WTC11 (cell line): Measurements from ENCODE around the gene PODN. TPM values are rescaled to one million over a fixed set of nuclear protein-coding genes. Genes with fewer than 3 reads are reported as not detected.

ENCODE experiments used
- ATAC-seq: fragments of 200-7000 bp; cut with Tn5 transposase; 2 replicates; pipeline ENCODE4 v1.10.0; 2021; ENCODE audit warnings: mild to moderate bottlenecking, moderate library complexity
- CTCF ChIA-PET: fragments of 300-600 bp; sonication (Branson Sonifier 250); formaldehyde crosslinking; loops from one replicate; lab custom pipeline; 2021; ENCODE audit warnings: antibody characterized with exemption; lab: Charles Lee
- POLR2A ChIA-PET: fragments of 350-600 bp; sonication (Branson Sonifier 250); formaldehyde crosslinking; loops from one replicate; lab custom pipeline; 2021; ENCODE audit warnings: antibody characterized with exemption; lab: Charles Lee
- DNase-seq: peaks from one replicate; pipeline ENCODE4 v3.0.0; 2021; ENCODE audit warnings: low spot score
- H3K27ac Mint-ChIP-seq: 2 replicates; pipeline ENCODE4 v1.8.0; 2021; ENCODE audit warnings: mixed read lengths
- H3K27me3 Mint-ChIP-seq: 2 replicates; pipeline ENCODE4 v1.8.0; 2021; ENCODE audit warnings: low read depth, mild to moderate bottlenecking, moderate library complexity, mixed read lengths
- H3K36me3 Mint-ChIP-seq: 2 replicates; pipeline ENCODE4 v1.8.0; 2021; ENCODE audit warnings: mixed read lengths
- H3K4me1 Mint-ChIP-seq: 2 replicates; pipeline ENCODE4 v1.8.0; 2022; ENCODE audit warnings: mixed read lengths
- H3K4me3 Mint-ChIP-seq: 2 replicates; pipeline ENCODE4 v1.8.0; 2021; ENCODE audit warnings: mild to moderate bottlenecking, moderate library complexity, mixed read lengths
- H3K9me3 Mint-ChIP-seq: 2 replicates; pipeline ENCODE4 v1.8.0; 2021; ENCODE audit warnings: mixed read lengths
- ELF4 ChIP-seq: sonication (generic); formaldehyde crosslinking; IDR thresholded peaks from 2 replicates; pipeline ENCODE4 v1.8.1; 2022; ENCODE audit warnings: low read depth, mild to moderate bottlenecking, moderate library complexity, missing genetic modification reagents
- ESRRA ChIP-seq: sonication (generic); formaldehyde crosslinking; IDR thresholded peaks from 2 replicates; pipeline ENCODE4 v1.8.1; 2022; ENCODE audit warnings: mild to moderate bottlenecking, missing genetic modification reagents, borderline replicate concordance
- FOXJ3 ChIP-seq: sonication (generic); formaldehyde crosslinking; IDR thresholded peaks from 2 replicates; pipeline ENCODE4 v1.9.0; 2021; ENCODE audit warnings: missing genetic modification reagents, mild to moderate bottlenecking, borderline replicate concordance
- FOXK1 ChIP-seq: sonication (generic); formaldehyde crosslinking; IDR thresholded peaks from 2 replicates; pipeline ENCODE4 v1.8.0; 2022; ENCODE audit warnings: mild to moderate bottlenecking, moderate library complexity, missing genetic modification reagents
- JUN ChIP-seq: sonication (generic); formaldehyde crosslinking; IDR thresholded peaks from 2 replicates; pipeline ENCODE4 v1.8.0; 2023; ENCODE audit warnings: mild to moderate bottlenecking, missing genetic modification reagents
- KAT7 ChIP-seq: sonication (generic); formaldehyde crosslinking; IDR thresholded peaks from 2 replicates; pipeline ENCODE4 v1.8.1; 2023; ENCODE audit warnings: missing genetic modification reagents, mild to moderate bottlenecking, borderline replicate concordance
- MYBL2 ChIP-seq: sonication (generic); formaldehyde crosslinking; IDR thresholded peaks from 2 replicates; pipeline ENCODE4 v1.8.1; 2023; ENCODE audit warnings: mild to moderate bottlenecking, moderate library complexity, missing genetic modification reagents
- NR2C2 ChIP-seq: sonication (generic); formaldehyde crosslinking; IDR thresholded peaks from 2 replicates; pipeline ENCODE4 v1.8.0; 2022; ENCODE audit warnings: mild to moderate bottlenecking, missing genetic modification reagents
- OVOL2 ChIP-seq: fragments of 250-450 bp; sonication (Bioruptor Pico); IDR thresholded peaks from 2 replicates; pipeline ENCODE4 v1.9.0; 2021; ENCODE audit warnings: mild to moderate bottlenecking, borderline replicate concordance
- PRRX2 ChIP-seq: fragments of 250-450 bp; sonication (Bioruptor Pico); IDR thresholded peaks from 2 replicates; pipeline ENCODE4 v1.8.0; 2021; ENCODE audit warnings: mild to moderate bottlenecking
- ZNF317 ChIP-seq: sonication (generic); formaldehyde crosslinking; IDR thresholded peaks from 2 replicates; pipeline ENCODE4 v1.8.1; 2023; ENCODE audit warnings: low read depth, mild to moderate bottlenecking, moderate library complexity, missing genetic modification reagents, borderline replicate concordance
- ZNF423 ChIP-seq: fragments of 250-450 bp; sonication (Bioruptor Pico); IDR thresholded peaks from 2 replicates; pipeline ENCODE4 v2.1.2; 2022; ENCODE audit warnings: mild to moderate bottlenecking, moderate library complexity
- total RNA-seq: library from RNA; stranded (reverse); gene quantifications from 3 replicates; pipeline ENCODE4 v1.2.3, GENCODE V29; 2021
- TF ChIP-seq, protein P1 (sequence below): fragments of 200-600 bp; IDR thresholded peaks from 2 replicates; pipeline ENCODE4 v1.8.0; 2022; ENCODE audit warnings: antibody characterized with exemption
- TF ChIP-seq, protein P2 (sequence below): fragments of 250-450 bp; sonication (Bioruptor Pico); IDR thresholded peaks from 2 replicates; pipeline ENCODE4 v1.9.0; 2021; ENCODE audit warnings: mild to moderate bottlenecking
- TF ChIP-seq, protein P3 (sequence below): sonication (generic); formaldehyde crosslinking; IDR thresholded peaks from 2 replicates; pipeline ENCODE4 v1.8.1; 2023; ENCODE audit warnings: mild to moderate bottlenecking, missing genetic modification reagents
- TF ChIP-seq, protein P4 (sequence below): fragments of 250-450 bp; sonication (Bioruptor Pico); conservative IDR thresholded peaks from 2 replicates; pipeline ENCODE4 v1.9.0; 2021; ENCODE audit warnings: mild to moderate bottlenecking
- TF ChIP-seq, protein P5 (sequence below): sonication (generic); formaldehyde crosslinking; IDR thresholded peaks from 2 replicates; pipeline ENCODE4 v1.8.1; 2023; ENCODE audit warnings: mild to moderate bottlenecking, moderate library complexity, missing genetic modification reagents
- TF ChIP-seq, protein P6 (sequence below): sonication (generic); formaldehyde crosslinking; IDR thresholded peaks from 2 replicates; pipeline ENCODE4 v1.8.1; 2023; ENCODE audit warnings: mild to moderate bottlenecking, missing genetic modification reagents
- TF ChIP-seq, protein P7 (sequence below): fragments of 250-450 bp; sonication (Bioruptor Pico); IDR thresholded peaks from 2 replicates; pipeline ENCODE4 v1.9.0; 2021; ENCODE audit warnings: mild to moderate bottlenecking, borderline replicate concordance

PODN gene
- total RNA-seq, 1 experiment from 2014 or later, result 0.48 TPM

DNA sequence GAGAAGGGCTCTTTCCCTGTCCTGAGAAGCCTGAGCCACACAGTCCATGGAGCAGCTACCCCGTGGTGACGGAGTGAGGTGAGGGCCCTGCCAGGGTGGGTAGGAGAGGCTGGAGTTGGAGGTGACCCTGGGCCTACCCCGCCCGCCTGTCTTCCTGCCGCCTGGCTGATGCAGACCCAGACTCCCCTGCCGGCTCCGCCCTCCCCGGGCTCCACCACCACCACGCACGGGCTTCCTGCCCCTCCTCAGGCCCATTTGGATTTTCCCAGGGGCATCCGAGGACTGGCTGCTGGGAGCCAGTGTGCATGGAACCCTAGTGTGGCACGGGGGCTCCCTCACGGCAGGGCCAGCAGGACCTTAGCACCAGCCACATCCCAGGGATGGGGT, 32.5 kb downstream of the PODN start (continued):
- TF ChIP-seq, protein P1, sequence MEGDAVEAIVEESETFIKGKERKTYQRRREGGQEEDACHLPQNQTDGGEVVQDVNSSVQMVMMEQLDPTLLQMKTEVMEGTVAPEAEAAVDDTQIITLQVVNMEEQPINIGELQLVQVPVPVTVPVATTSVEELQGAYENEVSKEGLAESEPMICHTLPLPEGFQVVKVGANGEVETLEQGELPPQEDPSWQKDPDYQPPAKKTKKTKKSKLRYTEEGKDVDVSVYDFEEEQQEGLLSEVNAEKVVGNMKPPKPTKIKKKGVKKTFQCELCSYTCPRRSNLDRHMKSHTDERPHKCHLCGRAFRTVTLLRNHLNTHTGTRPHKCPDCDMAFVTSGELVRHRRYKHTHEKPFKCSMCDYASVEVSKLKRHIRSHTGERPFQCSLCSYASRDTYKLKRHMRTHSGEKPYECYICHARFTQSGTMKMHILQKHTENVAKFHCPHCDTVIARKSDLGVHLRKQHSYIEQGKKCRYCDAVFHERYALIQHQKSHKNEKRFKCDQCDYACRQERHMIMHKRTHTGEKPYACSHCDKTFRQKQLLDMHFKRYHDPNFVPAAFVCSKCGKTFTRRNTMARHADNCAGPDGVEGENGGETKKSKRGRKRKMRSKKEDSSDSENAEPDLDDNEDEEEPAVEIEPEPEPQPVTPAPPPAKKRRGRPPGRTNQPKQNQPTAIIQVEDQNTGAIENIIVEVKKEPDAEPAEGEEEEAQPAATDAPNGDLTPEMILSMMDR, result no peak
- TF ChIP-seq JUN (no peak), FOXJ3 (CRISPR knock-in tag) (no peak)

DNA sequence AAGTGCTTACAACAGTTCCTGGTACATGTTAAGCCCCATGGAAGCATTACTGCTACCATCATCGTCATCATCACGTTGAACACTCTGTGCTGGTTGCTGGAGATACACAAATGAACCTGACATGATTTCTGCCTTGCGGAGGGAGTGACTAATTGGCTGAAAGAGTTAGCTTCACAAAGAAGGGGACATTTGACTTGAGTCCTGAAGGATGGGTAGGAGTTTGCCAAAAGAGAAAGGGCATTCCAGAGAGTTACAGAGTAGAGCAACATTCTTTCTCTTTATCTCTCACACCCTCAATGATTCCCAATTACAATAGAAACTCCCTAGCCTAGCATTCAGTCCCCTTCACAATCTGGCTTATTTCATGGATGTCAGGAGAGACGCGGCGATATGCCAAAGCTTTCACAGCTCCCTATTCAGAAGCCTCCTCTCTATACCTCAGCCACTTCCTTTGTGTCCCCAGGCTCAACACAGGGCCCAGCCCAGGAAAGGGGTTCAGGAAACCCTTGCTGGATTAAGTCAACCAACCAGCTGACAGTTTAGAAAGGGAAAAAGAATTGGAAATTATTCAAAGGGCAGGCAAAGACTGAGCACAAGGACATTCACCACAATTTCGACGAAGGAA, 42.4 kb downstream of the PODN start:
- no peak for DNase-seq
- Mint-ChIP-seq H3K9me3 (no peaks in the 10 kb centered on the region), H3K4me1 (peaks cover 18% of the 10 kb centered on the region), H3K27me3 (no peaks in the 10 kb centered on the region; the same call in 1 of the 2 replicates), H3K4me3 (no peak overlapping the region), H3K27ac (no peak overlapping the region), H3K36me3 (no peaks in the 10 kb centered on the region)
- ChIA-PET CTCF (interaction anchor here (1.9 kb wide), 1 partner anchor 16 kb away, joined by 4 read pairs; no protein-coding TSS in a partner anchor), POLR2A (interaction anchor here (0.6 kb wide), 1 partner anchor 104 kb away, joined by 3 read pairs; no protein-coding TSS in a partner anchor)
- TF ChIP-seq ZNF423 (CRISPR knock-in tag), result no peak
- TF ChIP-seq ZNF317 (CRISPR knock-in tag), result no peak
- TF ChIP-seq, protein P2, sequence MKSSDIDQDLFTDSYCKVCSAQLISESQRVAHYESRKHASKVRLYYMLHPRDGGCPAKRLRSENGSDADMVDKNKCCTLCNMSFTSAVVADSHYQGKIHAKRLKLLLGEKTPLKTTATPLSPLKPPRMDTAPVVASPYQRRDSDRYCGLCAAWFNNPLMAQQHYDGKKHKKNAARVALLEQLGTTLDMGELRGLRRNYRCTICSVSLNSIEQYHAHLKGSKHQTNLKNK (CRISPR knock-in tag), result no peak
- TF ChIP-seq, protein P3, sequence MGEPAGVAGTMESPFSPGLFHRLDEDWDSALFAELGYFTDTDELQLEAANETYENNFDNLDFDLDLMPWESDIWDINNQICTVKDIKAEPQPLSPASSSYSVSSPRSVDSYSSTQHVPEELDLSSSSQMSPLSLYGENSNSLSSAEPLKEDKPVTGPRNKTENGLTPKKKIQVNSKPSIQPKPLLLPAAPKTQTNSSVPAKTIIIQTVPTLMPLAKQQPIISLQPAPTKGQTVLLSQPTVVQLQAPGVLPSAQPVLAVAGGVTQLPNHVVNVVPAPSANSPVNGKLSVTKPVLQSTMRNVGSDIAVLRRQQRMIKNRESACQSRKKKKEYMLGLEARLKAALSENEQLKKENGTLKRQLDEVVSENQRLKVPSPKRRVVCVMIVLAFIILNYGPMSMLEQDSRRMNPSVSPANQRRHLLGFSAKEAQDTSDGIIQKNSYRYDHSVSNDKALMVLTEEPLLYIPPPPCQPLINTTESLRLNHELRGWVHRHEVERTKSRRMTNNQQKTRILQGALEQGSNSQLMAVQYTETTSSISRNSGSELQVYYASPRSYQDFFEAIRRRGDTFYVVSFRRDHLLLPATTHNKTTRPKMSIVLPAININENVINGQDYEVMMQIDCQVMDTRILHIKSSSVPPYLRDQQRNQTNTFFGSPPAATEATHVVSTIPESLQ (CRISPR knock-in tag), result no peak
- TF ChIP-seq PRRX2 (CRISPR knock-in tag), result no peak
- no peak for TF ChIP-seq KAT7 (CRISPR knock-in tag)
- TF ChIP-seq MYBL2 (CRISPR knock-in tag), result no peak
- ATAC-seq, result no peak

DNA sequence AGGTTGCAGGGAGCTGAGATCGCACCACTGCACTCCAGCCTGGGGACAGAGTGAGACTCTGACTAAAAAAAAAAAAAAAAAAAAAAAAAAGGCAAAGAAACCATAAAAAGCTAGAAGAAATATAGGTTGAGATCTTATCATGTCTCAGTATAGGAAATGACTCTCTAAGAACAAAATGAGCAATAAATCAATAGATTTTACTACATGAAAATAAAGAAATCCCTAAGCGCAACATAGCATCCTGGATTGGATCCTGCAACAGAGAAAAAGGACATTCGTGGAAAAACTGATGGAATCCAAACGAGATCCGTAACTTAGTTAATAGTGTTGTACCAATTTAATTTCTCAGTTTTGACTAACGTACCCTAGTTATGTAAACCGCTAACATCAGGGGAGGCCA, 45.1 kb downstream of the PODN start:
- peaks cover 28% of the 10 kb centered on the region for H3K4me1 Mint-ChIP-seq
- CTCF ChIA-PET, result interaction anchor here (0.6 to 0.7 kb wide), 3 partner anchors 11 to 474 kb away, joined by 3 to 4 read pairs (median 3); partner anchors contain the start of gene SHISAL2A
- no peaks in the 10 kb centered on the region for H3K36me3 Mint-ChIP-seq
- H3K27ac Mint-ChIP-seq, result no peak overlapping the region
- ATAC-seq (no peak), DNase-seq (no peak)
- no peaks in the 10 kb centered on the region; the same call in 1 of the 2 replicates for H3K27me3 Mint-ChIP-seq
- peaks cover 3% of the 10 kb centered on the region for H3K9me3 Mint-ChIP-seq
- H3K4me3 Mint-ChIP-seq, result no peak overlapping the region
- POLR2A ChIA-PET, result no interaction called here
- TF ChIP-seq FOXK1 (no peak), PRRX2 (CRISPR knock-in tag) (no peak), OVOL2 (no peak), NR2C2 (CRISPR knock-in tag) (no peak), ESRRA (CRISPR knock-in tag) (no peak), ELF4 (CRISPR knock-in tag) (no peak)
- TF ChIP-seq, protein P4, sequence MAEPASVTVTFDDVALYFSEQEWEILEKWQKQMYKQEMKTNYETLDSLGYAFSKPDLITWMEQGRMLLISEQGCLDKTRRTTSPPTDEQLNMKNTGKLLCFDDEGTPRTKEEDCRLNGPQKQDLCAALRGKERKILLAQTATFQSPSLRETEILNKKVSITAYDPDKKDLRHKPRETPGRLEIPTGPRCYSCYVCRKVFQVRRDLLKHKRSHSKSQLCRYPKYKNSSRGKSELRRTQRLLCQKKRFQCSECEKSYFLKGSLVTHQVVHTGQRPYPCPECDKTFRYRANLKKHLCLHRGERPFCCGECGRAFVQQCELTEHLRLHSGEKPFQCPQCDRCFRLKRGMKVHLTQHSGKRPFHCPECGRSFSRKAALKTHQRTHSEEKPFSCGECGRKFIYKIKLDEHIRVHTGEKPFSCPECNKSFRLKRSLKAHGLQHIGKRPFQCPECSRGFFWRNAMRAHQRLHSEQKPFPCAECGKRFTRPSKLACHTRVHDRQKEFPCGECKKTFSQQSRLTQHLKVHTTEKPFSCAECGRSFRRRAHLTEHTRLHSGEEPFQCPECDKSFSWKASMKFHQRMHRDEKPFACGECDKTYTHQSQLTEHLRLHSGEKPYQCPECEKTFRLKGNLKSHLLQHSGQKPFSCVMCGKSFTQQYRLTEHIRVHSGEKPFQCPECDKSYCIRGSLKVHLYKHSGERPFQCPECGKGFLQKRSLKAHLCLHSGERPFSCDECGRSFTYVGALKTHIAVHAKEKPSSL (CRISPR knock-in tag), result no peak
- TF ChIP-seq, protein P5, sequence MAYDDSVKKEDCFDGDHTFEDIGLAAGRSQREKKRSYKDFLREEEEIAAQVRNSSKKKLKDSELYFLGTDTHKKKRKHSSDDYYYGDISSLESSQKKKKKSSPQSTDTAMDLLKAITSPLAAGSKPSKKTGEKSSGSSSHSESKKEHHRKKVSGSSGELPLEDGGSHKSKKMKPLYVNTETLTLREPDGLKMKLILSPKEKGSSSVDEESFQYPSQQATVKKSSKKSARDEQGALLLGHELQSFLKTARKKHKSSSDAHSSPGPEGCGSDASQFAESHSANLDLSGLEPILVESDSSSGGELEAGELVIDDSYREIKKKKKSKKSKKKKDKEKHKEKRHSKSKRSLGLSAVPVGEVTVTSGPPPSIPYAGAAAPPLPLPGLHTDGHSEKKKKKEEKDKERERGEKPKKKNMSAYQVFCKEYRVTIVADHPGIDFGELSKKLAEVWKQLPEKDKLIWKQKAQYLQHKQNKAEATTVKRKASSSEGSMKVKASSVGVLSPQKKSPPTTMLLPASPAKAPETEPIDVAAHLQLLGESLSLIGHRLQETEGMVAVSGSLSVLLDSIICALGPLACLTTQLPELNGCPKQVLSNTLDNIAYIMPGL (CRISPR knock-in tag), result no peak
- TF ChIP-seq, protein P6, sequence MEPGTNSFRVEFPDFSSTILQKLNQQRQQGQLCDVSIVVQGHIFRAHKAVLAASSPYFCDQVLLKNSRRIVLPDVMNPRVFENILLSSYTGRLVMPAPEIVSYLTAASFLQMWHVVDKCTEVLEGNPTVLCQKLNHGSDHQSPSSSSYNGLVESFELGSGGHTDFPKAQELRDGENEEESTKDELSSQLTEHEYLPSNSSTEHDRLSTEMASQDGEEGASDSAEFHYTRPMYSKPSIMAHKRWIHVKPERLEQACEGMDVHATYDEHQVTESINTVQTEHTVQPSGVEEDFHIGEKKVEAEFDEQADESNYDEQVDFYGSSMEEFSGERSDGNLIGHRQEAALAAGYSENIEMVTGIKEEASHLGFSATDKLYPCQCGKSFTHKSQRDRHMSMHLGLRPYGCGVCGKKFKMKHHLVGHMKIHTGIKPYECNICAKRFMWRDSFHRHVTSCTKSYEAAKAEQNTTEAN (CRISPR knock-in tag), result no peak
- TF ChIP-seq, protein P7, sequence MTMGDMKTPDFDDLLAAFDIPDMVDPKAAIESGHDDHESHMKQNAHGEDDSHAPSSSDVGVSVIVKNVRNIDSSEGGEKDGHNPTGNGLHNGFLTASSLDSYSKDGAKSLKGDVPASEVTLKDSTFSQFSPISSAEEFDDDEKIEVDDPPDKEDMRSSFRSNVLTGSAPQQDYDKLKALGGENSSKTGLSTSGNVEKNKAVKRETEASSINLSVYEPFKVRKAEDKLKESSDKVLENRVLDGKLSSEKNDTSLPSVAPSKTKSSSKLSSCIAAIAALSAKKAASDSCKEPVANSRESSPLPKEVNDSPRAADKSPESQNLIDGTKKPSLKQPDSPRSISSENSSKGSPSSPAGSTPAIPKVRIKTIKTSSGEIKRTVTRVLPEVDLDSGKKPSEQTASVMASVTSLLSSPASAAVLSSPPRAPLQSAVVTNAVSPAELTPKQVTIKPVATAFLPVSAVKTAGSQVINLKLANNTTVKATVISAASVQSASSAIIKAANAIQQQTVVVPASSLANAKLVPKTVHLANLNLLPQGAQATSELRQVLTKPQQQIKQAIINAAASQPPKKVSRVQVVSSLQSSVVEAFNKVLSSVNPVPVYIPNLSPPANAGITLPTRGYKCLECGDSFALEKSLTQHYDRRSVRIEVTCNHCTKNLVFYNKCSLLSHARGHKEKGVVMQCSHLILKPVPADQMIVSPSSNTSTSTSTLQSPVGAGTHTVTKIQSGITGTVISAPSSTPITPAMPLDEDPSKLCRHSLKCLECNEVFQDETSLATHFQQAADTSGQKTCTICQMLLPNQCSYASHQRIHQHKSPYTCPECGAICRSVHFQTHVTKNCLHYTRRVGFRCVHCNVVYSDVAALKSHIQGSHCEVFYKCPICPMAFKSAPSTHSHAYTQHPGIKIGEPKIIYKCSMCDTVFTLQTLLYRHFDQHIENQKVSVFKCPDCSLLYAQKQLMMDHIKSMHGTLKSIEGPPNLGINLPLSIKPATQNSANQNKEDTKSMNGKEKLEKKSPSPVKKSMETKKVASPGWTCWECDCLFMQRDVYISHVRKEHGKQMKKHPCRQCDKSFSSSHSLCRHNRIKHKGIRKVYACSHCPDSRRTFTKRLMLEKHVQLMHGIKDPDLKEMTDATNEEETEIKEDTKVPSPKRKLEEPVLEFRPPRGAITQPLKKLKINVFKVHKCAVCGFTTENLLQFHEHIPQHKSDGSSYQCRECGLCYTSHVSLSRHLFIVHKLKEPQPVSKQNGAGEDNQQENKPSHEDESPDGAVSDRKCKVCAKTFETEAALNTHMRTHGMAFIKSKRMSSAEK, result no peak
